ENCODE results near the gene TEX14. TPM values are rescaled to one million over a fixed set of nuclear protein-coding genes. Genes with fewer than 3 reads are reported as not detected.

The TEX14 gene
- total and polyA plus RNA-seq, 5 experiments from 2014 or later = 0.24 to 1.3 (median 0.83) TPM; not detected in 1

DNA sequence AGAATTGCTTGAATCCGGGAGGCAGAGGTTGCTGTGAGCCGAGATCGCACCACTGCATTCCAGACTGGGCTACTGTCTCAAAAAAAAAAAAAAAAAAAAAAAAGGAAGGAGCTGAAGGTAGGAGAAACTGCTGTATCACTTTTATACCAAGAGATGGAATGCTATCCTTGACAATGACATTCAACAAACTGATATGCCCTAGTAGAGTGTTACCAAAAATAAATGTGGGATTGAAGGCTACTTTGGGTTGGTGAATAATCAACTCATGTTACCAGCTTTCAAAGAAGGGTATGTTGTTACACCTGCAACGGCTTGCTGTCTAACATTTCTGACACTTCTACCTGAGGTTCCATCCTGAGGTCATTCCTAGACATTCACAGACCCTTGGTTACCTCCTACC is 84.9 kb downstream of the TEX14 start:
- Mint-ChIP-seq H3K27ac (no peak overlapping the region), H3K4me1 (no peaks in the 10 kb centered on the region), H3K4me3 (no peak overlapping the region), H3K36me3 (no peaks in the 10 kb centered on the region), H3K27me3 (no peaks in the 10 kb centered on the region), H3K9me3 (no peaks in the 10 kb centered on the region)
- no peak for ATAC-seq
- POLR2A ChIA-PET = interaction anchor here (0.7 kb wide), 1 partner anchor 52 kb away, joined by 4 read pairs; no protein-coding TSS in a partner anchor
- DNase-seq = no peak

DNA sequence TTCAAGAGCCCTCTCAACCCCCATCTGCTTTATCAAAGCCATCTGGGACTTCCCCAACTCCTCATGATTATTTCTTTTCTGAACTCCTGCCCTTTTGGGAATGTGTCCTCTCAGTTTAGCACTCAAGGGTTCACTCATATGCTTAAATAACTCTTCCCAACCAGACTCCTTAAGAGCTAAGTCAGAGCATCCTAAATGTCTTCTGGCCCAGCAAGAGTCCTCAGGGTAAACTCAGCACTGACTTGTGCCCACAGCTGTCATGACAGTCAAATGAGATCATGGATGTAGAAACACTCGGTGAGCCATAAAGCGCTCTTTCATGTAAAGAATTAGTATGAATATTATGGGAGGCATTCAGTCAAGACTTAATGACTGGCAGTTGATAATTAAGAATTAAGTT is 85.9 kb downstream of the TEX14 start:
- Mint-ChIP-seq H3K27ac (no peak overlapping the region), H3K4me3 (no peak overlapping the region), H3K36me3 (no peaks in the 10 kb centered on the region), H3K4me1 (no peaks in the 10 kb centered on the region), H3K27me3 (no peaks in the 10 kb centered on the region), H3K9me3 (no peaks in the 10 kb centered on the region)
- DNase-seq (no peak), ATAC-seq (no peak)
- POLR2A ChIA-PET = no interaction called here

DNA sequence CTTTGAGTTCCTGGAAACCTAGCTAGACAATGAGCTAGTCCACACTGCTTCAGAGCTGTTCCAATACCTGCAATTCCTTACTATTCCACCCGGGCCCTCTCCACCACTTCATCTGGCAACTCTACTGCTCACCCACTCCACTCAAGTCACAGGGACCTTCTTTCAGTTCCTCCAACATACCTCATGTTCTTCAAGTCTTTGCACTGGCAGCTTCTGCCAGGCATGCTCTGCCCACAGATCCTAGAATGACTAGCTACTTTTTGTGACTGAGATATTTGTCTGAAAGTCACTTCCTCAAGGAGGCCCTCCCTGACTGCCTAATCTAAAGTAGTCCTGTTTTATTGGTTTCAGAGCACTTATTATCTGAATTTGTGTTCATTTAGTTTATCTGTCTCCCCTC is 86.4 kb downstream of the TEX14 start:
- ATAC-seq (no peak), DNase-seq (no peak)
- Mint-ChIP-seq H3K36me3 (no peaks in the 10 kb centered on the region), H3K4me1 (no peaks in the 10 kb centered on the region), H3K9me3 (no peaks in the 10 kb centered on the region), H3K27ac (no peak overlapping the region), H3K4me3 (no peak overlapping the region), H3K27me3 (no peaks in the 10 kb centered on the region)
- POLR2A ChIA-PET = interaction anchor here (0.6 kb wide), 1 partner anchor 38 kb away, joined by 3 read pairs; no protein-coding TSS in a partner anchor

DNA sequence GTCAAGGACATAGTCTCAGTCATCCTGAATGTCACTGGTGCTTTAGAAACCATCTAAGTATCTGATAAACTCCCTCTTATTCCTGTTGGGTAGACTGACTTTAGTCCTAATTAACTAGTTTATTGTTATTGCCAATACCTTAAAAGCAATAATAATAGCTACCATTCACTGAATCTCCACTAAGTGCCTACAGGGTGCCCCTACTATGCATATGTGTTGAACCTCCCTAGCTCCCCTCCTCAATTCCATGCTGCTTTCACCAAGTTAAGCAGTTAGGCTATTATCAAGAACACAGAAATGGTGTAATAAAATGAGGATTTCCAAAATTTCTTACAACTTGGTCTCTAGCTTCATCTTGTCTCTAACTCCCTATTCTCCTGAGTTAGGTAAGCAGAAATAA is 89.9 kb downstream of the TEX14 start:
- H3K4me3 Mint-ChIP-seq = no peak overlapping the region
- peaks cover 0 to 3% (median 0%) of the 10 kb centered on the region in 4 donors for H3K4me1 Mint-ChIP-seq
- DNase-seq (no peak), ATAC-seq (no peak)
- no peaks in the 10 kb centered on the region for H3K9me3 Mint-ChIP-seq
- H3K36me3 Mint-ChIP-seq = no peaks in the 10 kb centered on the region
- H3K27ac Mint-ChIP-seq = no peak overlapping the region
- no peaks in the 10 kb centered on the region for H3K27me3 Mint-ChIP-seq
- POLR2A ChIA-PET = no interaction called here

DNA sequence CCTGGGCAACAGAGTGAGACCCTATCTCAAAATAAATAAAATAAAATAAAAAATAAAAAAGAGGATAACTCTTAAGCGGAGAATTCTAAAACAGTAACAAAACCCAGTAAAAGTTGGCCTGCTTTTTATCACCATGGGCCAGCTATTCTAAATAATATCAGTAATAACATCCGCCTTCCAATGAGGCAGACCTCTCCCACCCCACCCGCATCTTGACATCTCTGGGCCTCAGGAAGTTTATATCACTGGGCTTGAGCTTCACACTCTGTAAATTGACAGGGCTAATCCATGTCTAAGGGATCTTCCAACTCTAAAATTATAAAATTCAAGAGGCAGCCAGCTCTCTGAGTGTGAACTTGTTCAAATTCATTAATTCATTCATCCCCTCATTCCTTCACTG is 94.5 kb downstream of the TEX14 start:
- Mint-ChIP-seq H3K27ac (no peak overlapping the region), H3K4me1 (peaks cover 0 to 3% (median 0%) of the 10 kb centered on the region in 4 donors), H3K36me3 (no peaks in the 10 kb centered on the region), H3K4me3 (no peak overlapping the region), H3K9me3 (no peaks in the 10 kb centered on the region), H3K27me3 (peaks cover 0 to 2% (median 0%) of the 10 kb centered on the region in 5 donors)
- DNase-seq (no peak), ATAC-seq (no peak)
- POLR2A ChIA-PET = no interaction called here

DNA sequence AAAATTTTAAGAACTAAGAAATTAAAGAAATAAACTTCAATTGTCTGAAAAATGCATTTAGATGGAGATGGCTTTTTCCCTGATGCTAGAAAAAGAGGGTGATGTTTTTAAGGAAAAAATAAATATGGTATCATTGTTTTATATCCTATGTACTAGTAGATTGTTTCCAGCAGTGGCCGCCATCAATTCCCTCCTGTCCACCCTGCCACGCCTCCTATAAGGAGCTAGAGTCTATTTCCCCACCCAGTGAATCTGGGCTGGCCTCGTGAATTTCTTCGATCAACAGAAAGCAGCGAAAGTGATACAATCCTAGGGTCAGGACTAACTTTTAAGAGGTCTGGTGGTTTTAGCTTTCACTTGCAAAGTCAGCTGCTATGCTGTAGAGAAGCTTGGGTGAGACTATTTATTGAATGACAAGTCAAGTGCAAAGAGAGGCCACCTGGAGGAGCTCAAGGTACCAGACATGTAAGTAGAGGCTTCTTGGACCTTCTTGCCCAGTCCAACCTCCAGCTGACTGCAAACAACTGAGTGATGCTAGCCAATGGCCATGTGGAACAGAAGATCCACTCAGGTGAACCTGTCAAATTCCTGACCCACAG is 96.6 kb downstream of the TEX14 start:
- Mint-ChIP-seq H3K9me3 (no peaks in the 10 kb centered on the region), H3K4me3 (no peak overlapping the region), H3K27ac (no peak overlapping the region), H3K27me3 (peaks cover 0 to 2% (median 0%) of the 10 kb centered on the region in 5 donors), H3K36me3 (no peaks in the 10 kb centered on the region), H3K4me1 (peaks cover 0 to 3% (median 0%) of the 10 kb centered on the region in 4 donors)
- POLR2A ChIA-PET = no interaction called here
- DNase-seq (no peak), ATAC-seq (no peak)

DNA sequence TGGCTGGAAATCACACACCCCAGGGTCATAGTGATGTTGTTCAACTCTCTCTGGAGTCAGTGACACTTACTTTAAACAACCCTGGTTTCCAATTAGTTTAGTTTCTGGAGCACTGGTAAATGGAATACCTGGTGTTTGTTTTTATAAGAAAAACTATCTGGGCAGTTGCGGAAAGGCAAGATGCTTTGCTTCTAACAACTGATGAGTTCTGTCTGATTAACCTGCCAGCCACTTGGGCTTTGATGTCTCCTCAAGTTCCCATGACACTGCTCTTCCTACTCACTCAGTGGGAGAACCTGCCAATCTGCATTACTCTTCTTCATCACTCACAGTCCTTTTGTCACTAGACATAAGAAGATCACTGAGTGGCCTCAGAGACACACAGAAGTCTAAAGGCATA is 98.7 kb downstream of the TEX14 start:
- DNase-seq (no peak), ATAC-seq (no peak)
- Mint-ChIP-seq H3K27ac (no peak overlapping the region), H3K36me3 (no peaks in the 10 kb centered on the region), H3K4me3 (no peak overlapping the region), H3K9me3 (no peaks in the 10 kb centered on the region), H3K4me1 (no peaks in the 10 kb centered on the region), H3K27me3 (peaks cover 0 to 2% (median 0%) of the 10 kb centered on the region in 5 donors)
- POLR2A ChIA-PET = no interaction called here

DNA sequence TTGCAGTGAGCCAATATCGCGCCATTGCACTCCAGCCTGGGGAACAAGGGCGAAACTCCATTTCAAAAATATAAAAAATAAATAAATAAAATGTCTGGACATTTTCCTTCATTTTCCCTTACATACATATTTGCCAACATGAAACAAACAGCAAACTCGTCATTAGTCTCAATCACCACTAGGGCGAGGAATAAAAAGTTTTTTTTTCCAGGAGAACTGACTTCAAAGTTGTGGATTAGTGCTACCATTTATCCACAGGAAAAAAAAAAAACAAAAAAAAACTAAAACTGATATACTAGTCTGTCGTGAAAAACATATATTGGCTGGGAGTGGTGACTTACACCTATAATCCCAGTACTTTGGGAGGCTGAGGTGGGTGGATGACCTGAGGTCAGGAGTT is 100.4 kb downstream of the TEX14 start:
- Mint-ChIP-seq H3K27me3 (peaks cover 0 to 2% (median 0%) of the 10 kb centered on the region in 5 donors), H3K27ac (no peak overlapping the region), H3K36me3 (no peaks in the 10 kb centered on the region), H3K4me1 (peaks cover 0 to 5% (median 4%) of the 10 kb centered on the region in 4 donors), H3K4me3 (no peak overlapping the region), H3K9me3 (no peaks in the 10 kb centered on the region)
- ATAC-seq = no peak
- DNase-seq = no peak
- POLR2A ChIA-PET = no interaction called here

DNA sequence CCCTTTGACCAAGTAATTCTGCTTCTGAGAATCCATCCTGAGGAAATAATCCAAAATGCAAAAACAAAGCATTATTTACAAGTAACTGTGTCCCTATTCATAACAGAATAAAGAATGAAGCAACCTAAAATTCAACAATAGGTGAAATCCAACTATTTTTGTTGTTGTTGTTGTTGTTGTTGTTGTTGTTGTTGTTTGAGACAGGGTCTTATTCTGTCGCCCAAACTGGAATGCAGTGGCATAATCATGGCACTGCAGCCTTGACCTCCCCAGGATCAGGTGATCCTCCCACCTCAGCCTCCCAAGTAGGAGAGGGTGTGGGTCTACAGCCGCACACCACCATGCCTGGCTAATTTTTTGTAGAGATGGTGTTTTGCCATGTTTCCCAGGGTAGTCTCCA is 101.5 kb downstream of the TEX14 start:
- peaks cover 0 to 5% (median 4%) of the 10 kb centered on the region in 4 donors for H3K4me1 Mint-ChIP-seq
- no peak overlapping the region for H3K27ac Mint-ChIP-seq
- no peaks in the 10 kb centered on the region for H3K9me3 Mint-ChIP-seq
- DNase-seq (no peak), ATAC-seq (no peak)
- no peaks in the 10 kb centered on the region for H3K36me3 Mint-ChIP-seq
- POLR2A ChIA-PET = no interaction called here
- H3K4me3 Mint-ChIP-seq = no peak overlapping the region
- H3K27me3 Mint-ChIP-seq = peaks cover 0 to 2% (median 0%) of the 10 kb centered on the region in 5 donors

DNA sequence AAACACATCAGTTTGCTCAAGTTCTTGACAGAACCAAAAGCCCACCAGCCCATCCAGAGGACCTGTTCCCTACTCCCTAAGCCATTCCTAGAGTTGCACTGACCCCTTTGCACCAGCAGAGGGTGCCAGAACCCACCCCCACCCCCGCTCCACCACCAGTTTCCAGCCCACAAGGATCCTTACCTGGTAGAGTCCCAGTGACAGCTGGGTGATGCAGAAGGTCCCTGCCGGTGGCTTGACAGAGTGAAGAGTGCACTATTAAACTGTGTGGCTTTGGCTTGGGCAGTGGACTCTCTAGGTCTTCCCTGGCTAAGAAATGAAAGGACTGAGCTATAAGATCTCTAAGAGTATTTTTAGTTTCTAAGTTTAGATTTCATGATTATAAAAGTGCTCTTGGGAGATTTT is 104.1 kb downstream of the TEX14 start:
- Mint-ChIP-seq H3K4me1 (peaks cover 0 to 5% (median 4%) of the 10 kb centered on the region in 4 donors), H3K27me3 (peaks cover 0 to 9% (median 0%) of the 10 kb centered on the region in 5 donors), H3K9me3 (no peaks in the 10 kb centered on the region), H3K27ac (no peak overlapping the region), H3K4me3 (no peak overlapping the region), H3K36me3 (no peaks in the 10 kb centered on the region)
- DNase-seq = peak; percentile 31 to 76 (median 46)
- ATAC-seq = peak; percentile 82 to 83
- POLR2A ChIA-PET = interaction anchor here (1.0 kb wide), 1 partner anchor 69 kb away, joined by 4 read pairs; no protein-coding TSS in a partner anchor

DNA sequence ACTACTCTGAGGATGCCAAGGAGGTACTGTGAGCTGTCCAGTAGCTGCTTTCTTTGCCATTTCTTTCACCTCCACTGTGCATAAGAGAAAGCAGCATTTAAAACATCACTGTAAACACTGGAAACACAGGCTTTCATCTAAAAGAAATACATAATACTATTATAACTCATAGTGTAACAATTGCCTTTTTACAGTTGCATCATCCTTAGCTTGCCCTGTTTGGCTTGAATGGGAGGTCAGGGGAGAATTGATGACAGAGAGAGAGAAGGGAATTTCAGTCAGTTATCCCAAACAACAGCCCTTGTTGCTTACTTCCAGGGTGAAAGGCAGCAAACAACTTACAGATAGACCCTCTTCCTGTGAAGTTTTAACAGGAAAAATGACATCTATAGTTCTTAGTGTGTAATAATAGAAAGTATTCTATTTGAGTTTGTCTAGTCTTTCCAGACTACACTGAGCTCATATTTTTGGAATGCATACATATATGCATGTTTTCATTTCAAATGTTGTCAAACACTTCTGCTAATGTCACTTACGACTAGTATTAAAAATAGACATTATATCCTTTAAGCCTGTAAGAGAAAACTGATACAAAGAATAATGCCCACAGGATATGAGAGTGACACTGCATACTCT is 105.7 kb downstream of the TEX14 start:
- POLR2A ChIA-PET = interaction anchor here (0.9 kb wide), 1 partner anchor 46 kb away, joined by 3 read pairs; no protein-coding TSS in a partner anchor
- H3K9me3 Mint-ChIP-seq = no peaks in the 10 kb centered on the region
- no peak for ATAC-seq
- no peak overlapping the region for H3K27ac Mint-ChIP-seq
- no peaks in the 10 kb centered on the region for H3K36me3 Mint-ChIP-seq
- H3K27me3 Mint-ChIP-seq = peaks cover 0 to 9% (median 0%) of the 10 kb centered on the region in 5 donors
- no peak overlapping the region for H3K4me3 Mint-ChIP-seq
- DNase-seq = no peak
- peaks cover 0 to 5% (median 4%) of the 10 kb centered on the region in 4 donors for H3K4me1 Mint-ChIP-seq

DNA sequence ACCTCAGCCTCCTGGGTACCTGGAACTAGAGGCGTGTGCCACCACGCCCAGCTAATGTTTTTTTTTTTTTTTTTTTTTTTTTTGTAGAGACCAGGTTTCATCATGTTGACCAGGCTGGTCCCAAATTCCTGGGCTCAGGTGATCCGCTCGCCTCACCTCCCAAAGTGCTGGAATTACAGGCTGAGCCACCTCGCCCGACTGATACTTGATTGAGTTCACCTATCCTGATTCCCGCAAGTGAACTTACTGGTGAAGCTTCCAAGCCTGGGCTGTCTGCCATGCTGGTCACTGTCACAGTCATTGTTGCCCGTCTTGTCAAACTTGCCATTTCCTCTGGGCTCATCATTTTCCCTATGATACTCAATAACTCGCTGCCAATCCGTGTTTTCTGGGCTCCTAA is 106.3 kb downstream of the TEX14 start:
- H3K9me3 Mint-ChIP-seq = no peaks in the 10 kb centered on the region
- peaks cover 0 to 9% (median 0%) of the 10 kb centered on the region in 5 donors for H3K27me3 Mint-ChIP-seq
- no peak for DNase-seq
- no peak for ATAC-seq
- H3K27ac Mint-ChIP-seq = no peak overlapping the region
- no peaks in the 10 kb centered on the region for H3K36me3 Mint-ChIP-seq
- no peak overlapping the region for H3K4me3 Mint-ChIP-seq
- POLR2A ChIA-PET = interaction anchor here (0.9 kb wide), 1 partner anchor 46 kb away, joined by 3 read pairs; no protein-coding TSS in a partner anchor
- peaks cover 0 to 5% (median 4%) of the 10 kb centered on the region in 4 donors for H3K4me1 Mint-ChIP-seq

DNA sequence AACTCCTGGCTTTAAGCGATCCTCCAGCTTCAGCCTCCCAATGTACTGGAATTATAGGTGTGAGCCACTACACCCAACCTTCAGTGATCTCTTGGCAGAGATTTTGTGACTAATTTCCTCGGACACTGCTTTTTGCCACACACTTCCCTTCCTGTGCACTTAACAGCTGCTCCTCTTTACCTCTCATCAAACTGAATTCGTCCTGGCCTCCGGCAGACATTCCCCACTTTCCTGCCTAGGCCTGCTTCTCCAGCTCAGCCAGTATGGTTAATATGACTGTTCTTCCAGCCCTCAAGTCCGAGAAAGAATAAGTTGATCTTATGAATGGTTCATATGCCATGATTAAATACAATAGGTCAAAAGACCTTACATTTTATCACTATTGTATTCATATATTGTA is 108.4 kb downstream of the TEX14 start:
- peaks cover 0 to 9% (median 0%) of the 10 kb centered on the region in 5 donors for H3K27me3 Mint-ChIP-seq
- POLR2A ChIA-PET = interaction anchor here (0.6 kb wide), 1 partner anchor 376 kb away, joined by 4 read pairs; no protein-coding TSS in a partner anchor
- H3K27ac Mint-ChIP-seq = peak overlapping the region in 1 of 10 donors; percentile 38
- no peaks in the 10 kb centered on the region for H3K9me3 Mint-ChIP-seq
- ATAC-seq = no peak
- DNase-seq = no peak
- H3K4me3 Mint-ChIP-seq = no peak overlapping the region
- peaks cover 0 to 5% (median 4%) of the 10 kb centered on the region in 4 donors for H3K4me1 Mint-ChIP-seq
- no peaks in the 10 kb centered on the region for H3K36me3 Mint-ChIP-seq
